SHP77 (cell line): Measurements from ENCODE around the gene SPATA20.

Experiments used
- DNase-seq, 2 experiments: peaks; one replicate each; lab custom pipeline; 2025; lab: John Stamatoyannopoulos, UW

The SPATA20 gene

DNA sequence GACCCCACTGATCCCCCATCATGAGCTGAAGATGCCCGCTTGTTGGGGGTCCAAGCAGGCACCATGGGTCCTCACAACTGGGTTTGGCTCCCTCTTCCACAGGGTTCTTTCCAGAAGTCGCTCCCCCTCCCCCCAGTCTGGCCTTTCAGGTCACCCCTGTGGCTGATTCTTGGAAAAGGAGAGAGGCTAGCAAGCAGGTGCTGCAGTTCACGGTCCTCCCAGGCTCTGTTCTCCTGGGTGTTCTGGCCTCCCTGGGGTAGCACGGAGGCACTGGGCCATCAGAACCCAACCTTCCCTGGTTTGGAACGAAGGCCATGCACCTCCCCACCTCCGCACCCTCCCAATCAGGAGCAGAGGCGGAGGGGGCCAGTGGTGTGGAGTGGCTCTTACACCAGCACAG is 32.4 kb downstream of the SPATA20 start:
- DNase-seq = no peak

DNA sequence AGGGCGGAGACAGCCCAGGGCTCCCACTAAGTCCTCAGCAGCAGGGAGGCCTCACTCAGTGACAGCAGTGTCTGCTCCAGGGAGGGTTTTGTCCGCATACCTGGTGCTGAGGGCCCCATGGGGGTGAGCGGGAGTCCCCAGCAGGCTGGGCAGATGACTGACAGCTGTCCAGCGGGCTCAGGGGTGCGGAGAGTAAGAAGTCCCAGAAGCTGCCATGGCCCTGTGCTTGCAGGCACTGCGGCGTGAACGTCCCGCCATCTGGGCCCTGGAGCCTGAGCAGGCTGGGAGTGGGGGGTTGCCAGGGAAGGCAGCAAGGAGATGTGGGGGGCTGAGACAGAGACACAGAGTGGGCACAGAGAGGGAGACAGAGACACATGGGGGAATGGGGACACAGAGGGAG is 33.7 kb downstream of the SPATA20 start:
- DNase-seq = no peak

DNA sequence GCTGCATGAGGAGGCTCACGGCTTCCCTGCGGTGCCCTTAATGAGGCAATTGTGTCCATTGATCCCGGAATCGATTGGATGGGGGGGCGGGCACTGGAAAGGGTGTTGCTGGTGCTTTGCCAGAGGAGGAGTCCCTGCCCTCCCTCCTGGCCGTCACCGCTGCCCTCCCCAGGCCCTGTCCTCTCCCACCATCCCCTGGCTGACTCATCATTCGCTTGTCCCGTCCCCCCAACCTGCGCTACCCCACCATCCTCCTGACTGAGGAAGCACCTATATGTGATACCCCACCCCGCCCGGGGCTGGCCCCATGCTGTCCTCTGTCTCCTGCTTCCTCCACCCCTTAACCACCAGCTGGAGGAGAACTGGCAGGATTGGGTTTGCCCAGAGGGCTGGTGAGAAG is 34.3 kb downstream of the SPATA20 start:
- no peak for DNase-seq

DNA sequence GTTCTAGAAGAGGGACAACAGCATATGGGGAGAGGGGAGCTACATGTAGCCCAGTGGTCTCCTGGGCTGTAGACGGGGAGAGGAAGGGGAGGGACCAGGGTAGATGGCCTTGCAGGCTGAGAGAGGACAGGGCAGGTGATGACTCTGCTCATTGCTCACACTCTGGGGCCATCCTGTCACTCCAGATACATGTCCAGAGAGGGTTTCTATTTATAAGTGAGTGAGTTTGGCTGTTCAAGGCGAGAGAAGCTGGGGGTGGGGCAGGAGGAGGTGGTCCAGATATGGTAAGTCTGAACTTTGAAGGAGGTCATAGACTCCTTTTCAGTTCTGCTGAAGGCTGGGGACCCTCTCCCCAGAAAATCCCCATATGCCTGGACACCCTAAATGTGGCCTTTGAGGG is 35.8 kb downstream of the SPATA20 start:
- DNase-seq = no peak

DNA sequence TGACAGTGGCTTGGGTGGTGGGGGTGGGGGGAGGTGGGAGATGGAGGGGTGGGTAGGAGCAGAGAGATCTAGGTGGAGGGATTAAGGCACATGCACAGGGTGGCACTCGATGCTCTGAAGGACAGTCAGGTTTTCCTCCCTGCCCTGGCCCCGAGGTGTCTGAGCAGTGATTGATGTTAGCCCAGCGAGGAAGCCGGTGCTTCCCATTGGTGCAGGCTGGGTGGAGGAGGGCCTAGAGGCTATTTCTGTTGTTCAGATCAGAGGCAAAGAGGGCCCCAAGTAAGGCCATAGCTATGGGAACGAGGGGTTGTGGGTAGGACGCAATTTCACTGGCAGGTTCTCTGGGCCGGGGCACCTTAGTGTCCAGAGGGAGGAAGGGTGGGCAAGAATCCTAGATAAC is 36.7 kb downstream of the SPATA20 start:
- no peak for DNase-seq

DNA sequence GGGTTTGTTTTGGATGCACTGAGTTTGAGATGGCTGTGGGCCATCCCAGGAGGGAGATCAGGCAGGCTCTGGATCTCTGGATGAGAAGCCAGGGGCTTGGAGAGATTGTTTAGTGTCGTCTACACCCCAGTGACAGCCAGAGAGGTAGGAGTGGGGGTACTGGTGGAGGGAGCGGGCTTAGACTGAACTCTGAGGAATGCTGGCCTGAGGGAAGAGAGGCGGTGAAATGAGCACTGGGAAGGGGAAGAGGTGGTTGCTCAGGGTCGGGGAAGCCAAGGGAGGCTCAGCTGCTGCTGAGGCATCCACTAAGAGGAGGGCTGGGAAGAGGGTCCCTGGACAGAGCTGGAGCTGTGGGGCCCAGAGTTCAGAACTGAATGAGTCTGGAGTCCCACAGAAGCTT is 37.1 kb downstream of the SPATA20 start:
- no peak for DNase-seq

DNA sequence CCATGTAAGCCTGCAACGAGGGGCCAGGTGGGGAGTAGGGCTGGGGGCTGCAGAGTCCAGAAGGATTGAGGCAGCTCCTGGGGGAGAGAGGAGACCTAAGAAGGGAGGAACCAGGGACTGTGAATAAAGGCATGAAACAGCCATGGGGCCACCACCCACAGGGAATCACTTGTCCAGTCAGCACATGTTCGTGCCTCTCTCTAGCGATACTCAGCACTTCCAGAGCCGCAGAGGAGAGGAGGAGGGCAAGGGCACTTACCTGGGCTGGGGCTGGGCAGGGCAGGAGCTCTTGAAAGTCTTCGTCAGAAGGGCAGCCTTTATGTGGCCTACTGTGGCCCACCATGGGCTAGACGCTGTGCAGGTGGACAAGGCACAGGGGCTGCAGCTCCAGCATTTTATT is 37.8 kb downstream of the SPATA20 start:
- no peak for DNase-seq

DNA sequence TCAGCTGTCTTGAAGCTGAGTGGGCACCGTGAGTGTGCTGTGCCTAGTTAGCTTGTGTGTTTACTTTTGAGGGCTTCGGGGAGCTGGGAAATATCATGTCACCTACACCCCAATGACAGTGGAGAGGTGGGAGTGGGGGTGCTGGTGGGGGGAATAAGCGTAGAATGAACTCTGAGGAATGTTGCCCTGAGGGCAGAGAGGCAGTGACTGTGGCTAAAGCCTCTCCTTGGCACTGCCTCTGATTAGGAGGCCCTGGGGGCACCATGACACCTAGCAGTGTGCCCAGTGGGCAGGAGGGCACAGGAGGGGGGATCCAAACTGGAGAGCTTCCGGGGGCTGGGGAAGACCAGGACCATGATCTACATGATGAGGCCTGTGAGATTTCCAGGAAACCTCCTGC is 38.4 kb downstream of the SPATA20 start:
- DNase-seq = no peak

DNA sequence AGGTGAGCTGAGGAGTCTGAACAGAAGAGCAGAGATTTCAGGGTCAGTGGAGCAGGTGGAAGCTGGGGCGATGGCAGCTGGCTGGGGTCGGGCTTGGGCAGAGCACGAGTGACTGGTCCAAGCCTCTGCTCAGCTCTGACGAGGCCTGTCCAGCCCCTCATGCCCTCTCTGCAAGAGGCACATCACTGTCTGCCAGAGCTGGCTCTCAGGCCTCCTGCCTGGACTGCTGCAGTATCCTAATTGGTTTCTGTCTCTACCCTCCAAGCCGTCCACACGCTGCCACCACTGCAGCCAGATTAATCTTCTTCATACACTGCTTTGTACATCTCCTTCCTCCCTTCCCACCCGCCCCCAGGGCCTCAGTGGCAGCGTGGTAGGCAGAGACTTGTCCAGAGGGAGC is 38.9 kb downstream of the SPATA20 start:
- DNase-seq = no peak

DNA sequence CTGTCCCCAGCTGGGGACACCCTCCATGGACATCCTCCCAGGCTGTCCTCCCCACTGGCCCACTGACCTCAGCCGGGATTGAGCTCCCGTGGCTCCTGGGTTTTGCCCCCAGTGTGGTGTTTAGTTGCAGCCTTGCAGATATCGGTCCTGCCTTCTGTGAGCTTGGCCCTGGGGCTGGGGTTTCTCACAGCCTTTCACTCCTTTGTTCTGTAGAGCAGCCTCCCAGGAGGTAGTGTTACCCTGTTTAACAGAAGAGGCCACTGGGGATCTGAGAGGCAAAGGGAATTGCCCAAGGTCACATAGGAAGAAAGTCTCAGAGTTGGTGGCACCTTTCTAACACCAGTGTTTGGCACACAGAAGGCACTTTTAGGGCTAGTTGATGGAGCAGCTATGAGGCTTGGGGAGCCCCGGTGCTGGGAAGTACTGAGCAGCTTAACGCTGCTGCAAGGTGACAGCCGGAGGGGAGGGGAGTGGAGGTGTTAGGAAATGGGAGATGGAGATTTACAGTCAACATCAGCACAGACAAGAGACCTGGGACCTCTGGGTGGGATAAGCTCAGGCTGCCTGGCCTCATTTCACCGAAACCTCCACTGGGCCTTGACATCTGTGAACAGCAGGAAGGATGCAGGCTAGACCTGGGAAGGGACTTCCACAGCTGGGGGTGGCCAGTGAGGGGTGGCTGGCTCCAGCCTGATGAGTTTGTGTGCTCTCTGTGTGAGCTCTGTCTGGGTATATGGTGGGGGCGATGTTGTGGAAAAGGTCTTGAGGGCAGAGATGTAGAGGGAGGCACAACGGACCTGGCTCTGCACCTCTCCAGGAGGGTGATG is 39.7 kb downstream of the SPATA20 start:
- DNase-seq = no peak

DNA sequence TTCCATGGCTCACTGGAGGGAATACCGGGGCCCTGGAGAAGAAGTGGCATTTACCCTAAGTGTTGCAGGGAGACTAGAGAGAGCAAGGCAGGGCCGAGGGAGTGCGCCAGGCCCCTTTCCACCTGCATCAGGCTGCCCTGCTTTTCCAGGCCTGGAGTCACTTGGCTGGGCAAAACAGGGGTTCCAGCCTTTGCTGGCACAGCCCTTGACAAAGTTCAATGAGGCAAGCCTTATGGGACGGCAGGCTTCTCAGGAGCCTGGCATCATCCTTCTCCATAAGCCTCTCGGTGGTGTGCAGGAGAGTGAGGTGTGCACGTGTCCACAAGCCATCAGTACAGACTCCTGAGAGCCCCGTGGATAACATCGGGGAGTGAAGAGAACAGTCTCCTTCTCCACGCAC is 40.6 kb downstream of the SPATA20 start:
- DNase-seq = no peak

DNA sequence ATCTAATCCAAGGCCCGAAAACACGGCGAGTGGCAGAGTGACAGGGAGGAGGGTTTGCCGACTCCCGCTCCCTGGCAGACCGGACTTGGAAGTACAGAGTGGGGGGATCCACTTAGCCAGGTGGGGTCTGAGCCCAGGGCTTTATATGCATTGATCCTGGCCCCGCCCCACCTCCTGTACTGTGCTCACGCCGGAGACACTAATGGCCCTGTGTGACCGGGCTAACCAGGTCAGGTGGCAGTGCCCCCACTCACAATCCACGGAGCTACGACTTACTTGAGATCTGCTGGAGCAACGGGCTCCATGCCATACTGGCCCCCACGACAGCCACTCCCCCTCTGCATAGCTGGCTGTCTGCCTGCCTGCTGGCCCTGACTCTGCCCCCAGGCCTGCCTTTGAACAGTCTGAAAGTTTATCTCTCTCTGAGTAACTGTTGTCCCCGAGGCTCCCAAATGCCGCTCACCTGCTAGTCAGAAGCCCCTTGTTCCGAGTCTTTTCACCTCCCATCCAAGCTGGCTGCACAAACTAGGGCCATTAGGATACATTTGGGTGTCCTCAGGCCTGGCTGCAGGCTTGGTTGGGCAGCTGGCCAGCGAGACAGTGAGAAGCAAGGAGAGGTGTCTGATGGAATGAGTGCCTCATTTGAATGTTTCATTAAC is 41.5 kb downstream of the SPATA20 start:
- no peak for DNase-seq

DNA sequence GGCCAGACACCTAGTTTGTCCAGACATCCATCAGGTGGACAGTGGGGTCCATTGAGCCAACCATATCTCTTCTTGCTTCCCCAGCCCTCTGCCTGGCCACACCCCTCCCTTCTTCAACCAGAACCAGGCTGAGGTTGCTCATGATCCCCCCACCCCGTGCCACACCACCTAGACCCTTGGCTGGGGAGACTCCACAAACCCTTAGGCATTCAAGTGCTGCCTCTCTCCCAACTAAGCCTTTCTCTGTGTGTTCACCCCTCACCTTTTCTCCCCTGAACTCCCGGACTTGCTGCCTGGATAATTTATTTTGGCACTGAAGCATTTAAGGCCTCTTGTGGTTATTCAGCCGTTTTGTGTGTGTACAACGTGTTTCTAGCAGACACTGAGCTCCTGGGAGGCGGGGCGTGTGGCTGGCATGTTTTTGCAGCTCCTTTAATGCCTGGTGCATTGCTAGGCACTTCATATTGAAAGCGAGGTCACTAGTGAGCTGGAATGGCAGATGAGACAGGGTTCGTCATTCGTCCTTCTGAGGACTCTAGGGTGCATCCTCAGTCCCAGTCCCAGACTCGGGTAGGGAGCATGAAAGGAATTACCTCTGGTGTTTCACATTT is 42.2 kb downstream of the SPATA20 start:
- DNase-seq = no peak

DNA sequence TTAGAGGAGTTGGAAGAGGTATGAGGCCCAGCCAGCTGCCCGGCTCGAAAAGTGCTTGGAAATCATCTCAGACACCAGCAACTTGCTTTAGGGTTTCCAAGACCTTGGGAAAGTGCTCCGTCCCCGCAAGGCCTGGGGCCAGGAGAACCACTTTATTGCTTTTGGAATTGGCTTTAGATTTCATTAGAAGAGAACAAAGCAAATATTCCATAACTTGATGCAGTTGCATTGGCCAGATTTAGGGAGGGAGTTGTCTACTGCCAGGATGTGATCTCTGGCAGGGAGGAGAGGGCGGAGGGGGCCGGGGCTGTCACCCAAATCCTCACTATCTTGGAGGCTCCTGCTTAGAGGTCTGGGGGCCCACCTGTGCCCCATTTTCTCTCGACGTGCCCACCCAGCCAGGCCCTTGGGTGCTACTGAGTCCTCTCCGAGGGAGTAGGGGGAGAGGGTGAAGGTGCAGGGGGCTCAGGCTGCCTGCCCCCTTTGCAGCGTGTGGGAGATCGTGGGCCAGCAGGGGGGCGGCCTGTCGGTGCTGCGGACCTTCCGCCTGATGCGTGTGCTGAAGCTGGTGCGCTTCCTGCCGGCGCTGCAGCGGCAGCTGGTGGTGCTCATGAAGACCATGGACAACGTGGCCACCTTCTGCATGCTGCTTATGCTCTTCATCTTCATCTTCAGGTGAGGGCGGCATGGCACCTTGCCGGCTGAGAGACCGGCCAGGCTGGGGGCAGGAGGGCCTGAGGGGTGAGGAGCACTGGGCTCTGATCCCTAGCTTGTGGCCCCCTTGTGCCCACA is 44.2 kb downstream of the SPATA20 start:
- DNase-seq = no peak

DNA sequence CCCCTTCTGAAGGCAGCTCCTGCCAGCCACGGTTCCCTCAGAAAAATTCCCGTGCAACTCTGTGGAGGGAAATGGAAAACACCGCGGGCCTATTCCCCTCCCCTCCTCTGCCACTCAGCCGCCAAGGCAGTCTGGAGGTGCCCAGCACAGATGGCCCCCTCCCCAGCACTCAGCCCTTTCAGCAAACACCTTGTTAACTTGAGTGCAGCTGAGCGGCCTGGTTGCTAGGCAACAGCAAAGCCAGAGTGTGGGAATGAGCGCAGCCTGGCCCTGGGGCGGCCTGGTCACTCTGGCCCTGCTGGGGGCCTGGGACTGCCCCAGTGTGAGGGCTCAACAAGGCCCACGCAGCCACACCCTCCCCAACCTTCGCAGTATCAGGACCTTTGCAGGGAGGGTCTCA is 46.3 kb downstream of the SPATA20 start:
- DNase-seq = peak; percentile 81 to 87

DNA sequence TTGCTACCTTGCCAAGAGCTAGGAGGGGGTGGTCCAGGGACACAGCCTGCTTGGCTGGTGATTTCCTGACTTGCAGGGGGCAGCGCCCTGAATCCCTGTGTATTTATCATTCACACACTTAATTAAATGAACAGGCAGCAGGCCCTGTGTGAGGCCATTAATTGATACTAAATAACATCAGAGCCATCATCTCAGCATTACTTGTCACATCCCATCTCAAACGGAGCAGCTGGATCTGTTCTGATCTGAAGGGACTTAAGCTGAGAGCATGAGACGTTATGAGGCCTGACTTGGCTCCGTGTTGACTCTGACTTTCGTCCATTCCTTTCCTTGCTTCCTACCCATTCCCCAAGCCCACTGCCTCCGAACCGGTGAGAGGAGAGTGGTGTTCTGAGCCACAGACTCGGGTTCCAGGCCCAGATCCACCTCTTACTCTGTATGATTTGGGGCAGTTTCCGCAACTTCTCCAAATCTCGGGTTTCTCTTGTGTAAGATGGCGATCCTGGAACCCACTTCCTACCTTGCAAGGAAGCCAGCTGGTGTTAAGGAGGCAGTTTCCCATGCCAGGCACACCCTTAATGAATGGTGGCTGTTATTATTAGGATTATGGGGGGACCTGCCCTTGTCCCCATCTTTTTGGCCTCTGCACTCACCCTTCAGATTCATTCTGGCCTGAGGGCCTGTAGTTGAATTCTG is 47.3 kb downstream of the SPATA20 start:
- no peak for DNase-seq

DNA sequence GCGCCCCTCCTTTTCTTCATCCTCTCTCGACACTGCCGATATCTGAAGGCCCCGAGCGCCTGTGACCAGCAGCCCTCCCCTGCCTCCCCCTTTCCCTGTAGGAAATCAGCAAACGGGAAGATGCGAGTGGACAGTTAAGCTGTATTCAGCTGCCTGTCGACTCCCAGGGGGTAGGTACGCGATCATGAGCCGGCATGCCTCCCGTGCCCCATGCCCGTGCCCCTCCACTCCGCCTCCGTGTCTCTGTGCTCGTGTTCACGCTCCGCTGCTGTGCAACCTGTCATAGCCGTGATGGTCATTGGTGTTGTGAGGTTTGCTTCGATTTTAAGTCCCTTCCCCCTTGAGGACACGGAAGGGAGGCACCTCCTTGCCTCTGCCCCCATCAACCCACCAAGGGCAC is 47.9 kb downstream of the SPATA20 start:
- no peak for DNase-seq

DNA sequence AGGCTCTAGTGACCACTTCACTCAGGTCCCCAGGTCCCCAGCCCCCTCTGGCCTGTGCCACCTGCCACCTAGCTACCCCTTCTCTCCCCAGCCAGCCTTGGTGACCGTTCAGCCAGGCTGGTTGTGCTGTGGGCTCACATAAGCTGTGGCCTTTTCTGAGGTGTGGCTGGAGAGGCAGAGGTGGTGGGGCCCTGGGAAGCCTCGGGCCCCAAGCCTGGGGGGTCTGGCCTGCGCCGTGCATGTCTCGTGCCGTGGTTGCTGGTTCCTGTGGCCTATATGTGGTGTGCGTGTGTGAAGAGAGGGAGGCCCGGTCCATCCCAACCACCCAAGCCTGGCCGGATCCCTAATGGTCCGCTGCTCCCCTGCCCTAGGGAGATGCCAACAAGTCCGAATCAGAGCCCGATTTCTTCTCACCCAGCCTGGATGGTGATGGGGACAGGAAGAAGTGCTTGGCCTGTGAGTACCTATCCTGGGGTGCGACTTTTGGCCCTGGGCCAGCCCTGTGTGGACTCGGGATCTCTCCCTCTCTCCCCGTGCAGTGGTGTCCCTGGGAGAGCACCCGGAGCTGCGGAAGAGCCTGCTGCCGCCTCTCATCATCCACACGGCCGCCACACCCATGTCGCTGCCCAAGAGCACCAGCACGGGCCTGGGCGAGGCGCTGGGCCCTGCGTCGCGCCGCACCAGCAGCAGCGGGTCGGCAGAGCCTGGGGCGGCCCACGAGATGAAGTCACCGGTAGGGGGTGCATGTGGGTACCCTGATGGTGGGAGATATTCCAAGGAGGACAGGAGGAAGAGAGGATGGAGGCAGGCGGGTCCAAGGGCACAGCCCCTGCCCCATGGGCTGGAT is 49.4 kb downstream of the SPATA20 start:
- no peak for DNase-seq

DNA sequence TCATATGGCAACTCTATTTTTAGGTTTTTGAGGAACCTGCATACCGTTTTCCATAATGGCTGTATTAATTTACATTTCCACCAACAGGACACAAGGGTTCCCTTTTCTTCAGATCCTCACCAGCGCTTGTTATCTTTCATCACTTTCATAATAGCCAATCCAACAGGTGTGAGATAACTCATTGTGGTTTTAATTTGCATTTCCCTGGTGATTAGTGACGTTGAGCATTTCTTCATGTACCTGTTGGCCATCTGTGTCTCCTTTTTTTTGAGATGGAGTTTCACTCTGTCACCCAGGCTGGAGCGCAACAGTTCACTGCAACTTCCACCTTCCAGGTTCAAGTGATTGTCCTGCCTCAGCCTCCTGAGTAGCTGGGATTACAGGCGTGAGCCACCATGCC is 51.5 kb downstream of the SPATA20 start:
- DNase-seq = no peak

DNA sequence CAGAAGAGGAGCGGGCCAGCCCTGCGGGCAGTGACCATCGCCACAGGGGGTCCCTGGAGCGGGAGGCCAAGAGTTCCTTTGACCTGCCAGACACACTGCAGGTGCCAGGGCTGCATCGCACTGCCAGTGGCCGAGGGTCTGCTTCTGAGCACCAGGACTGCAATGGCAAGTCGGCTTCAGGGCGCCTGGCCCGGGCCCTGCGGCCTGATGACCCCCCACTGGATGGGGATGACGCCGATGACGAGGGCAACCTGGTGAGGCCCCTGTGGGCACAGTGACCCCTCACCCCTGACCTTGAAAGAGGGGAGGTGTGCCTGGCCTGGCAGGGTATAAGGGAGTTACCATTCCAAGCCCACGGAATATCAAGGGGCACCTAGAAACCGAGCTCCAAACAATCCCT is 52.6 kb downstream of the SPATA20 start:
- no peak for DNase-seq

DNA sequence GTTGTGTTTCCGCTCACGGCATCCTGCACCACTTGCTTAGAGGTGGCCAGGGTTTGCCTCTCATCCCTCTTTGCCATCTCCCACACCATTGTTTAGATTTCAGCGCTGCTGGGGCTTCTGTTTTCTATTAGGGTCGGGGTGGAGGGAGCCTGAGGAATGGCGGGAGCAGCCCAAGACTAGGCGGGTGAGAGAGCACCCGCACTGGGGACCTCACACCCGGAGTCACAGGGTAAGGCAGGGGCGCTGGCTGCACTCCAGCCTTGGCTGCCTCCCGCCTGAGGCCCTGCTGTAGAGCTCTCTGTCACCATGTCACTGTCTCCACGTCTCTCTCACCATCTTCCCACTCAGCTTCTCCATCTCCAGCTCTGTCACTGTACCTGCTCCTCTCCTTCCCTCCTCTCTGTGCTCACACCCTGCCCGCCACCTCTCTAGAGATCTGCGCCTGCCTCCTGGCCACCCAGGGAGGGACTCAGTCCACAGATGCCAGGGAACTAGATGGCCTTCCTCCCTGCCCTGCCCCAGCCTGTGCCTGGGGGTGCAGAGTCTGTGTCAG is 54.9 kb downstream of the SPATA20 start:
- DNase-seq = no peak
